ENCODE results near the gene EIF5B.
A peak's percentile ranks its signal among the peaks of the same experiment; 100 is the strongest.
"Not testable (repeated sequence)": the region's sequence is repeated elsewhere in the genome, so short reads cannot be mapped to it uniquely, and the experiment has no call there.

The EIF5B gene

GRCh38 chr2:99348173-99348572, 11.0 kb downstream of the EIF5B start:
- no peak for TF ChIP-seq CTCF (IDR thresholded peaks at IDR 0.05; ENCODE audit: insufficient read depth, low read depth, low read length, missing control alignments)
- H3K4me3 ChIP-seq (ENCODE audit: low read depth, low read length): no peak overlapping the region
- DNase-seq (ENCODE audit: low read depth): peak; percentile 46

- no peak for TF ChIP-seq CTCF (IDR thresholded peaks at IDR 0.05; ENCODE audit: insufficient read depth, low read depth, low read length, missing control alignments)
- H3K4me3 ChIP-seq (ENCODE audit: low read depth, low read length): no peak overlapping the region
- no peak for DNase-seq (ENCODE audit: low read depth)
Observed at GRCh38 chr2:99350194-99350593, 13.0 kb downstream of the EIF5B start.

GRCh38 chr2:99354070-99354469, 16.9 kb downstream of the EIF5B start:
- H3K4me3 ChIP-seq (ENCODE audit: low read depth, low read length): no peak overlapping the region
- TF ChIP-seq CTCF (IDR thresholded peaks at IDR 0.05; ENCODE audit: insufficient read depth, low read depth, low read length, missing control alignments): no peak
- no peak for DNase-seq (ENCODE audit: low read depth)

GRCh38 chr2:99354825-99355224, 17.6 kb downstream of the EIF5B start:
- not testable (repeated sequence) for DNase-seq (ENCODE audit: low read depth); H3K4me3 ChIP-seq (ENCODE audit: low read depth, low read length)

GRCh38 chr2:99356853-99357252, 19.7 kb downstream of the EIF5B start:
- DNase-seq (ENCODE audit: low read depth): peak; percentile 10
- no peak overlapping the region for H3K4me3 ChIP-seq (ENCODE audit: low read depth, low read length)
- TF ChIP-seq CTCF (IDR thresholded peaks at IDR 0.05; ENCODE audit: insufficient read depth, low read depth, low read length, missing control alignments): no peak

GRCh38 chr2:99365661-99366060, 28.5 kb downstream of the EIF5B start:
- DNase-seq (ENCODE audit: low read depth): no peak
- no peak for TF ChIP-seq CTCF (IDR thresholded peaks at IDR 0.05; ENCODE audit: insufficient read depth, low read depth, low read length, missing control alignments)
- no peak overlapping the region for H3K4me3 ChIP-seq (ENCODE audit: low read depth, low read length)

- not testable (repeated sequence) for H3K4me3 ChIP-seq (ENCODE audit: low read depth, low read length); DNase-seq (ENCODE audit: low read depth)
Observed at GRCh38 chr2:99368854-99369253, 31.7 kb downstream of the EIF5B start.

- no peak for DNase-seq (ENCODE audit: low read depth)
- no peak overlapping the region for H3K4me3 ChIP-seq (ENCODE audit: low read depth, low read length)
- TF ChIP-seq CTCF (IDR thresholded peaks at IDR 0.05; ENCODE audit: insufficient read depth, low read depth, low read length, missing control alignments): no peak
Observed at GRCh38 chr2:99373144-99373543, 36.0 kb downstream of the EIF5B start.
